CD8-positive, alpha-beta memory T cell (primary cell): ENCODE results near the gene SKAP2. TPM values are rescaled to one million over a fixed set of nuclear protein-coding genes. Genes with fewer than 3 reads are reported as not detected.

Source experiments
- CTCF ChIA-PET: fragments of 350-600 bp; sonication (Branson Sonifier 250); formaldehyde crosslinking; loops from one replicate; lab custom pipeline; 2021; ENCODE audit warnings: antibody characterized with exemption; lab: Charles Lee
- POLR2A ChIA-PET: fragments of 350-600 bp; sonication (Branson Sonifier 250); formaldehyde crosslinking; loops from one replicate; lab custom pipeline; 2021; ENCODE audit warnings: antibody characterized with exemption; lab: Charles Lee
- DNase-seq, 5 donors: peaks; one replicate each; pipeline versions ENCODE4 v3.0.0 to v3.0.0-alpha.2; 2020 to 2022; ENCODE audit warnings: mixed read lengths in 1 of 5
- H3K27ac ChIP-seq: one replicate; pipeline ENCODE4 v1.7.0; 2013; ENCODE audit warnings: low read depth, mild to moderate bottlenecking, low read length, moderate library complexity
- H3K27me3 ChIP-seq: 2 replicates; pipeline ENCODE4 v1.7.0; 2013; ENCODE audit warnings: low read length, mild to moderate bottlenecking; ENCODE audit not compliant: insufficient read depth, poor library complexity, severe bottlenecking
- H3K36me3 ChIP-seq: 2 replicates; pipeline ENCODE4 v1.7.0; 2013; ENCODE audit warnings: mild to moderate bottlenecking, low read length, moderate library complexity; ENCODE audit not compliant: insufficient read depth
- H3K4me1 ChIP-seq: 2 replicates; pipeline ENCODE4 v1.7.0; 2013; ENCODE audit warnings: mild to moderate bottlenecking, low read length, moderate library complexity; ENCODE audit not compliant: insufficient read depth
- H3K4me3 ChIP-seq: 2 replicates; pipeline ENCODE4 v1.7.0; 2013; ENCODE audit warnings: mild to moderate bottlenecking, low read length
- H3K9me3 ChIP-seq: 2 replicates; pipeline ENCODE4 v1.7.0; 2013; ENCODE audit warnings: mild to moderate bottlenecking, low read length
- H3K27ac Mint-ChIP-seq, 8 donors: one replicate each; pipeline ENCODE4 v1.8.0; 2020 to 2021; ENCODE audit warnings: mixed read lengths in 8 of 8, mild to moderate bottlenecking in 6 of 8, inconsistent platforms in 3 of 8, moderate library complexity in 3 of 8
- H3K27me3 Mint-ChIP-seq, 2 donors: one replicate each; pipeline ENCODE4 v1.8.0; 2020 to 2021; ENCODE audit warnings: mixed read lengths in 2 of 2, mild to moderate bottlenecking in 1 of 2, moderate library complexity in 1 of 2
- H3K36me3 Mint-ChIP-seq, 3 donors: one replicate each; pipeline ENCODE4 v1.8.0; 2020 to 2021; ENCODE audit warnings: mixed read lengths in 3 of 3, inconsistent platforms in 1 of 3, mild to moderate bottlenecking in 1 of 3
- H3K4me1 Mint-ChIP-seq, 3 donors: one replicate each; pipeline ENCODE4 v1.8.0; 2020 to 2021; ENCODE audit warnings: mixed read lengths in 3 of 3, inconsistent platforms in 1 of 3, mild to moderate bottlenecking in 1 of 3
- H3K4me3 Mint-ChIP-seq, 7 donors: one replicate each; pipeline ENCODE4 v1.8.0; 2020 to 2021; ENCODE audit warnings: mixed read lengths in 7 of 7, mild to moderate bottlenecking in 6 of 7, moderate library complexity in 4 of 7, inconsistent platforms in 2 of 7
- H3K9me3 Mint-ChIP-seq, 5 donors: one replicate each; pipeline ENCODE4 v1.8.0; 2020 to 2022; ENCODE audit warnings: mixed read lengths in 5 of 5, mild to moderate bottlenecking in 3 of 5, moderate library complexity in 2 of 5, inconsistent platforms in 1 of 5
- polyA plus RNA-seq: library from polyadenylated mRNA; unstranded; fragments of 300-500 nt; fragmentation: Illumina TruSeq; gene quantifications from one replicate; pipeline ENCODE4 v1.2.3, GENCODE V29; 2021
- total RNA-seq, 2 experiments: library from RNA; stranded (reverse); gene quantifications; one replicate each; pipeline ENCODE4 v1.2.3, GENCODE V29; 2021

Gene SKAP2
- total and polyA plus RNA-seq, 3 experiments from 2014 or later: 11.4 to 55.2 (median 13.2) TPM

DNA sequence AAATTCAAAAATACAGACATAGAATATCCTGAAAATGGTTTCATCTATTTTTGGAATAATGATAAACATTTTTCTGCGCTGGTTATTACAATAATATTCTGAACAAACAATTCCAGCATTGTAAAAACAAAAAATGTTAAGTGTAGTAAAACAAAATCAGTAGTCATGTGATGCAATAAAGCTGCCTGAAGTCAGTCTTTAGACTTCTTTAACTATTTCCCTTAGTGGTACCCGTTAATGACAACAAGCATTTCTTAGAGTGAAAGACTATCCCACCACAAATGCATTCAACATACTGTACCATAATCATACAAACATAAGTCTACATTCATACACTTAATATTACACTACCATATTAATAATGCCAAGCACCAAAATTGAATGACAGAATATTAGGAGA, 1.6 kb downstream of the SKAP2 start:
- ChIA-PET POLR2A (interaction anchor here (1.0 kb wide), 1 partner anchor 234 kb away, joined by 7 read pairs; no protein-coding TSS in a partner anchor), CTCF (interaction anchor here (1.2 kb wide), 1 partner anchor 298 kb away, joined by 3 read pairs; no protein-coding TSS in a partner anchor)
- Mint-ChIP-seq H3K27me3 (peaks cover 3 to 23% of the 10 kb centered on the region in 2 donors), H3K27ac (peak overlapping the region in 2 of 8 donors; percentile 14 to 91), H3K36me3 (peaks cover 0 to 9% (median 0%) of the 10 kb centered on the region in 3 donors), H3K9me3 (peaks cover 0 to 3% (median 0%) of the 10 kb centered on the region in 5 donors), H3K4me3 (peak overlapping the region in 3 of 7 donors; percentile 6 to 93 (median 83)), H3K4me1 (peaks cover 27 to 41% (median 38%) of the 10 kb centered on the region in 3 donors)
- Histone ChIP-seq H3K27ac (no peak overlapping the region), H3K27me3 (peaks cover 4% of the 10 kb centered on the region), H3K4me1 (peaks cover 11% of the 10 kb centered on the region), H3K9me3 (no peaks in the 10 kb centered on the region), H3K36me3 (no peaks in the 10 kb centered on the region), H3K4me3 (no peak overlapping the region)
- no peak for DNase-seq

DNA sequence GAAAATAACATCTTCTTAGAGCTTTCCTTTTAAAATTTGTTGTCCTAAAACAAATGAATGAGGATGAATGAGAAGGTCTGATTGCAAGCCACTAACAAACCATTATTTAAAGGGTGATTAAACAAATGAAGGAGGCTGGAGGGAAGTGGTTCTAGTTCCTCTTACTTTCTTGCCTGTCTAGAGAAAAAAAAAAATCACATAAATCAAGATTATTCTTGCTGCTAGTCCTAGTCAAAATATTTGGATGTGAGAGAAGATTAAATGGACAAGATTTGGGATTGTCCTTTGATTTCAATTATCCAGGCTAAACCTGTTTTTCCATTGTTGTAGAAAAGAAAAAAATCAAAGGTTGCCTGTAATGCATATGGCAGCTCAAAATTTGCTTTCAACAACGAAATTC, 3.3 kb downstream of the SKAP2 start:
- H3K4me1 ChIP-seq: peaks cover 16% of the 10 kb centered on the region
- peak overlapping the region in 1 of 7 donors; percentile 21 for H3K4me3 Mint-ChIP-seq
- no peaks in the 10 kb centered on the region for H3K36me3 ChIP-seq
- H3K36me3 Mint-ChIP-seq: peaks cover 0 to 9% (median 0%) of the 10 kb centered on the region in 3 donors
- POLR2A ChIA-PET: no interaction called here
- H3K4me1 Mint-ChIP-seq: peaks cover 31 to 51% (median 44%) of the 10 kb centered on the region in 3 donors
- peaks cover 0 to 3% (median 0%) of the 10 kb centered on the region in 5 donors for H3K9me3 Mint-ChIP-seq
- peaks cover 4% of the 10 kb centered on the region for H3K27me3 ChIP-seq
- DNase-seq: no peak
- no peak overlapping the region for H3K27ac Mint-ChIP-seq
- H3K27me3 Mint-ChIP-seq: peaks cover 5 to 30% of the 10 kb centered on the region in 2 donors
- H3K27ac ChIP-seq: no peak overlapping the region
- CTCF ChIA-PET: interaction anchor here (1.1 kb wide), 1 partner anchor 300 kb away, joined by 4 read pairs; no protein-coding TSS in a partner anchor
- H3K4me3 ChIP-seq: no peak overlapping the region
- H3K9me3 ChIP-seq: no peaks in the 10 kb centered on the region

DNA sequence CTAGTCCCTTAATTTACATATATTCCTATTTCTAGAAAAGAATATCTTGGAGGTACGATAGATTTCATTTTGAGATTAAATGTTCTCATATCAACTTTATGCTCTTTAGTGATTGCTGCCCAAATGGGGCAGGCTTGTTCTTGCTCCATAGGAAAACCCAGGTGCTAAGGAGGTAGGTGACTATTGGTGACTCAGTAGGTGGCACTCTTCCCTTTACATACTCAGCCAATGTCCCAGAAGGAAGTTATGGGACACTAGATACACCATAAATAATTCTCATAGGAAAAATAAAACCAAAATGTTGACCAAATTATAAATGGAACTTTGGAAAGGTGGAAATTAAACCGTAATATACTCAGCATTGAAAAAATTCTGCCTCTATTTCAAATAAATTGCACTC, 4.0 kb downstream of the SKAP2 start:
- Mint-ChIP-seq H3K36me3 (peaks cover 0 to 9% (median 0%) of the 10 kb centered on the region in 3 donors), H3K4me1 (peaks cover 29 to 46% (median 39%) of the 10 kb centered on the region in 3 donors), H3K4me3 (no peak overlapping the region), H3K9me3 (no peaks in the 10 kb centered on the region), H3K27me3 (peaks cover 9 to 31% of the 10 kb centered on the region in 2 donors), H3K27ac (no peak overlapping the region)
- no peak for DNase-seq
- Histone ChIP-seq H3K9me3 (no peaks in the 10 kb centered on the region), H3K27ac (no peak overlapping the region), H3K4me3 (no peak overlapping the region), H3K36me3 (no peaks in the 10 kb centered on the region), H3K27me3 (peaks cover 4% of the 10 kb centered on the region), H3K4me1 (peaks cover 16% of the 10 kb centered on the region)
- ChIA-PET POLR2A (no interaction called here), CTCF (interaction anchor here (1.1 kb wide), 1 partner anchor 301 kb away, joined by 4 read pairs; no protein-coding TSS in a partner anchor)

DNA sequence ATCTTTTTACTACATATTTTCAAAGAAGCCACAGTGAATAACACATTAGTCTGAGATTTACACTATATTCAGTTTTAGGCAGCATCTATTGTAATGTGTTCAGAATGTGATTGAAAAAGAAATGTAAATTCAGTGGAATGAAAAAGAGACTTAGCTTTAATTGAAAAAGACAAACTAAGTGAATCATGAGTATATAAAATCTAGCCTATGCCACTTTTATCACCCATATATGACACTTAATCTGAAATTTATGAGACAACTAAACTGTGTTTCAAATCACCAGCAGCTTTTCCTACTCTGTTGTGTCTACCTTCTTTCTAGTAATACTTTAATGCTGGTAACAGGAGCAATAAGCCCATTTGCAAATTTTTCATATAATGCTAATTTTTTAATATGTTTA, 4.7 kb downstream of the SKAP2 start:
- H3K36me3 Mint-ChIP-seq: peaks cover 0 to 6% (median 0%) of the 10 kb centered on the region in 3 donors
- ChIA-PET POLR2A (no interaction called here), CTCF (interaction anchor here (1.1 to 1.2 kb wide), 2 partner anchors 301 kb away, joined by 4 to 5 read pairs; no protein-coding TSS in a partner anchor)

DNA sequence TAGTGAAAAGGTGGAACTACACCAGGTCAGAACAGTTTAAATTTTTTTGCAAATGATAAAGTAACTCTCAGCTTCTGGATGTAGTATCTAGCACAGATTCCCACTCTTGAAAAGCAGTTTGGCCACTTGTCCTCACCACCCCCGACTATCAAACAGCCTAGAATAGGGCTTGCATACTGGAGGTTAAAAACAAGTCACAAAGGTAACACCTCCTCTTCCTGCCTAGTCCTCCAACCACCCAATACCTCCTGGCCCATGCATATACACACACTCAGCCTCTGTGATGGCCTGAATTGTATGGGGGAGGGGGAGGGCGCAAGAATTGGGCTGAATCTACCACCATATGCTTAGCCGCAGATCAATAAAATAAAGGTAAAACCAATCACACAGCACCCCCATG, 5.7 kb downstream of the SKAP2 start:
- no peaks in the 10 kb centered on the region for H3K9me3 Mint-ChIP-seq
- no peak overlapping the region for H3K4me3 Mint-ChIP-seq
- peaks cover 10 to 34% of the 10 kb centered on the region in 2 donors for H3K27me3 Mint-ChIP-seq
- Histone ChIP-seq H3K9me3 (no peaks in the 10 kb centered on the region), H3K4me3 (no peak overlapping the region), H3K36me3 (no peaks in the 10 kb centered on the region), H3K27me3 (peaks cover 4% of the 10 kb centered on the region), H3K27ac (no peak overlapping the region), H3K4me1 (peaks cover 8% of the 10 kb centered on the region)
- peaks cover 18 to 32% (median 25%) of the 10 kb centered on the region in 3 donors for H3K4me1 Mint-ChIP-seq
- no peak for DNase-seq
- CTCF ChIA-PET: interaction anchor here (1.2 kb wide), 1 partner anchor 302 kb away, joined by 5 read pairs; no protein-coding TSS in a partner anchor
- POLR2A ChIA-PET: no interaction called here
- no peak overlapping the region for H3K27ac Mint-ChIP-seq
- H3K36me3 Mint-ChIP-seq: peaks cover 0 to 1% (median 0%) of the 10 kb centered on the region in 3 donors

More for the DNA sequence above, 4.7 kb downstream of the SKAP2 start:
- Histone ChIP-seq H3K27ac (no peak overlapping the region), H3K4me1 (peaks cover 10% of the 10 kb centered on the region), H3K36me3 (no peaks in the 10 kb centered on the region), H3K9me3 (no peaks in the 10 kb centered on the region), H3K27me3 (peaks cover 4% of the 10 kb centered on the region), H3K4me3 (no peak overlapping the region)
- H3K9me3 Mint-ChIP-seq: no peaks in the 10 kb centered on the region
- peaks cover 10 to 34% of the 10 kb centered on the region in 2 donors for H3K27me3 Mint-ChIP-seq
- H3K4me3 Mint-ChIP-seq: no peak overlapping the region
- H3K4me1 Mint-ChIP-seq: peaks cover 24 to 40% (median 32%) of the 10 kb centered on the region in 3 donors
- H3K27ac Mint-ChIP-seq: no peak overlapping the region
- no peak for DNase-seq

DNA sequence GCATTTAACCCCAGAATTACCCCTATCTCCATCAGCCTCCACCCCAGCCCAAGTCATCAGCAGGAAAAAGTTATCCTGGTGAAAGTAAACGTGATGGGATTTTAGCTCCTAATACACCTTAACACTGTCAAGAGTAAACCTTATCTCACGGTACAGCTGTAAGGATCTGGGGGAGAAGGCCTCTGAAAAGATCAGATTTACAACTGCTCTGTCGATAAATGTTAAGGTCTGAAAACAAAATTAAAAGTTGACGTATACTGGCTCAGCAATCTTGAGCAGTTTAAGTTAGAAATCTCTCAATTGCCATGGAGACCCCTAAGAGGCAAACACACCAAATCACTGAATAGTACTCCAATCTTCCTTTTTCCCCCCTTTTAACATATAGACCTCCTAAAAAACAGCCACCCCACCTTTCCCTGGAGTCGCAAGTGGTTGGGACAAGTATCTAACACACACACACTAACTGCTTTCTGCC, 6.1 kb downstream of the SKAP2 start:
- H3K27me3 Mint-ChIP-seq: peaks cover 10 to 34% of the 10 kb centered on the region in 2 donors
- Histone ChIP-seq H3K9me3 (no peaks in the 10 kb centered on the region), H3K4me3 (no peak overlapping the region), H3K27ac (no peak overlapping the region), H3K4me1 (peaks cover 5% of the 10 kb centered on the region), H3K27me3 (peaks cover 4% of the 10 kb centered on the region), H3K36me3 (no peaks in the 10 kb centered on the region)
- peak overlapping the region in 1 of 8 donors; percentile 32 for H3K27ac Mint-ChIP-seq
- peaks cover 0 to 3% (median 1%) of the 10 kb centered on the region in 3 donors for H3K36me3 Mint-ChIP-seq
- ChIA-PET POLR2A (no interaction called here), CTCF (no interaction called here)
- peaks cover 13 to 27% (median 21%) of the 10 kb centered on the region in 3 donors for H3K4me1 Mint-ChIP-seq
- DNase-seq: no peak
- H3K9me3 Mint-ChIP-seq: no peaks in the 10 kb centered on the region
- H3K4me3 Mint-ChIP-seq: no peak overlapping the region

DNA sequence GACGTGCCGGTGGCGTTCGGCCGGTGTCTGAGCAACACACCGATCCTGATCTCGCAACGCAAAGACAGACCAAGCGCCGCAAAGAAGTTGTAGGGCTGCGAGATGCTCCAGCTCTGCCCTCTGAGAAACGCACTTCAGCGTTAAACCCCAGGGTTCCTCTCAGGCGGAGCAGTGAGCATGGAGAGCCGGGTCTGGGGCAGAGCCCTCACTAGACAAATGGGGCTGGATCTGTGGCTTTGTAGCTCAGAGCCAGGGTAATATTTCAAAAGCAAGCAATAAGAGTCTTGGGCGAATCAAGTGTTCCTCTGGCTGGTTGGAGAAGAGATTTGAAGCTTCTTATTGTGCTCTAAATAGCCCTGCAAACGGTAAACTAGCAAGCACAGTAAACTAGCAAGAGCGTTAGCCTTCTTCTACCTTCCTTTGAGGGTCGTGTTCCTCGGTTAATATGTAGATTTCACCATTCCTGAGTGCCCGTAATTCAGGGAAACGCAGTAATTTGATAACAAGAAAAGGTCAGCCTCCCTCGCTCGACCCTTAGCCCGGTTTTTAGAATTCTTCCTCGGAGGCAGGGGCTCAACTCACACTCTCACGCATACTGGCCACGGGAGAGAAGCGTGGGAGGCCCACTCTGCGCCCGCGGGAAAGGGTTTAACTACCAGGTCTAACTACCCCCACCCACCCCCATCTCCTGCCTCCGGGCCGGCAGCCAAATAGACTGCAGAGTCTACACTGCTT, 6.7 kb downstream of the SKAP2 start:
- peaks cover 5% of the 10 kb centered on the region for H3K4me1 ChIP-seq
- Mint-ChIP-seq H3K36me3 (peaks cover 0 to 3% (median 1%) of the 10 kb centered on the region in 3 donors), H3K27me3 (peaks cover 10 to 34% of the 10 kb centered on the region in 2 donors), H3K4me1 (peaks cover 11 to 23% (median 15%) of the 10 kb centered on the region in 3 donors), H3K9me3 (no peaks in the 10 kb centered on the region), H3K27ac (peak overlapping the region in 1 of 8 donors; percentile 26), H3K4me3 (no peak overlapping the region)
- no peak overlapping the region for H3K4me3 ChIP-seq
- CTCF ChIA-PET: interaction anchor here (0.7 kb wide), 1 partner anchor 35 kb away, joined by 3 read pairs; no protein-coding TSS in a partner anchor
- no peak for DNase-seq
- H3K27me3 ChIP-seq: peaks cover 4% of the 10 kb centered on the region
- H3K36me3 ChIP-seq: no peaks in the 10 kb centered on the region
- H3K27ac ChIP-seq: no peak overlapping the region
- no peaks in the 10 kb centered on the region for H3K9me3 ChIP-seq
- POLR2A ChIA-PET: interaction anchor here (0.6 kb wide), 1 partner anchor 15 kb away, joined by 5 read pairs; no protein-coding TSS in a partner anchor
